GM13976 (cell line): ENCODE measurements around the gene THUMPD3.

ENCODE experiments used
- DNase-seq: peaks from one replicate; pipeline ENCODE4 v3.0.0; 2012; ENCODE audit warnings: low spot score
- in situ Hi-C: fragments of 300-500 bp; cut with MboI; formaldehyde crosslinking; loops from one replicate; pipeline ENCODE4 v1.12.0; 2022; ENCODE audit warnings: low sequenced_read_pairs, mixed read lengths, inconsistent platforms; ENCODE audit not compliant: unreplicated experiment
- TF ChIP-seq, protein P1 (sequence below): IDR thresholded peaks from 2 replicates; pipeline ENCODE4 v1.5.1; 2012; ENCODE audit warnings: borderline replicate concordance, mild to moderate bottlenecking; ENCODE audit not compliant: insufficient read depth; ENCODE audit errors: extremely low read depth, missing control alignments, control extremely low read depth

THUMPD3 gene

DNA sequence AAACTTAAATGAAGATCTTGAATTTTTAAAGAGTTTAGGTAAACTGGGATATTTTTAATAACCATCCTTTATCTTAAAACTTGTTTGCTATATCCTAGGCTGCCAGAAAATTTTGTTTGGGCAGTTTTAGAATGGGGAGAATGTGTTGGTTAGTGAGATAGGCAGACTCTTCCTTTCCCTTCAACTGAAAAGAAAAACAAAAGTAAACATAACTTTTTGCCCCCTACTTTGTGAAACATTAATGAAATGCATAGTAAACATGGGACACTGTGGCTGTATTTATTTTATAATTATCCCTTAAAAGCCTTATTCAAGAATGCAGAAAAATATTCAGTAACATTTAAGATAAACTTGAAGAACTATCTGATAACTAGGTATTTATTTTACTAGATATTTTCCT lies 65.6 kb downstream of the THUMPD3 start:
- TF ChIP-seq, protein P1, sequence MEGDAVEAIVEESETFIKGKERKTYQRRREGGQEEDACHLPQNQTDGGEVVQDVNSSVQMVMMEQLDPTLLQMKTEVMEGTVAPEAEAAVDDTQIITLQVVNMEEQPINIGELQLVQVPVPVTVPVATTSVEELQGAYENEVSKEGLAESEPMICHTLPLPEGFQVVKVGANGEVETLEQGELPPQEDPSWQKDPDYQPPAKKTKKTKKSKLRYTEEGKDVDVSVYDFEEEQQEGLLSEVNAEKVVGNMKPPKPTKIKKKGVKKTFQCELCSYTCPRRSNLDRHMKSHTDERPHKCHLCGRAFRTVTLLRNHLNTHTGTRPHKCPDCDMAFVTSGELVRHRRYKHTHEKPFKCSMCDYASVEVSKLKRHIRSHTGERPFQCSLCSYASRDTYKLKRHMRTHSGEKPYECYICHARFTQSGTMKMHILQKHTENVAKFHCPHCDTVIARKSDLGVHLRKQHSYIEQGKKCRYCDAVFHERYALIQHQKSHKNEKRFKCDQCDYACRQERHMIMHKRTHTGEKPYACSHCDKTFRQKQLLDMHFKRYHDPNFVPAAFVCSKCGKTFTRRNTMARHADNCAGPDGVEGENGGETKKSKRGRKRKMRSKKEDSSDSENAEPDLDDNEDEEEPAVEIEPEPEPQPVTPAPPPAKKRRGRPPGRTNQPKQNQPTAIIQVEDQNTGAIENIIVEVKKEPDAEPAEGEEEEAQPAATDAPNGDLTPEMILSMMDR: no peak
- no peak for DNase-seq
- in situ Hi-C loops: no loop called here

DNA sequence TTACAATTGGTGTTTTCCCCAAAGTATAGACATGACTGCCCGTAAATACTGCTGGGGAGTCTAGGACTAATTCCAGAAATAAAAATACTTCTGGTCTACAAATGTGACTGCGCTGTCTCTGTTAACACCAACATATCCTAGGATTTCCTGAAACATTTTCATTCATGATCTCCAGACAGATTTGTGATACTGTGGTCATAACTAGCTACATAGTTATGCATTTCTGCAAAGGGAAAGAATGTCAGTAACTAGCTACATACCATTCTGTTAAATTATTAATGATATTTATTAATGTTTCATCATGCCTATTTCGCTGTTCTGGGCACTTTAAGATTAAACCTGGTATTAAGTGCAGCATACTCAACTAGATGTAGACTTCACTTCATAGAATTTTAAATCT lies 67.9 kb downstream of the THUMPD3 start:
- in situ Hi-C loops: no loop called here
- TF ChIP-seq, protein P1: no peak
- DNase-seq: no peak

DNA sequence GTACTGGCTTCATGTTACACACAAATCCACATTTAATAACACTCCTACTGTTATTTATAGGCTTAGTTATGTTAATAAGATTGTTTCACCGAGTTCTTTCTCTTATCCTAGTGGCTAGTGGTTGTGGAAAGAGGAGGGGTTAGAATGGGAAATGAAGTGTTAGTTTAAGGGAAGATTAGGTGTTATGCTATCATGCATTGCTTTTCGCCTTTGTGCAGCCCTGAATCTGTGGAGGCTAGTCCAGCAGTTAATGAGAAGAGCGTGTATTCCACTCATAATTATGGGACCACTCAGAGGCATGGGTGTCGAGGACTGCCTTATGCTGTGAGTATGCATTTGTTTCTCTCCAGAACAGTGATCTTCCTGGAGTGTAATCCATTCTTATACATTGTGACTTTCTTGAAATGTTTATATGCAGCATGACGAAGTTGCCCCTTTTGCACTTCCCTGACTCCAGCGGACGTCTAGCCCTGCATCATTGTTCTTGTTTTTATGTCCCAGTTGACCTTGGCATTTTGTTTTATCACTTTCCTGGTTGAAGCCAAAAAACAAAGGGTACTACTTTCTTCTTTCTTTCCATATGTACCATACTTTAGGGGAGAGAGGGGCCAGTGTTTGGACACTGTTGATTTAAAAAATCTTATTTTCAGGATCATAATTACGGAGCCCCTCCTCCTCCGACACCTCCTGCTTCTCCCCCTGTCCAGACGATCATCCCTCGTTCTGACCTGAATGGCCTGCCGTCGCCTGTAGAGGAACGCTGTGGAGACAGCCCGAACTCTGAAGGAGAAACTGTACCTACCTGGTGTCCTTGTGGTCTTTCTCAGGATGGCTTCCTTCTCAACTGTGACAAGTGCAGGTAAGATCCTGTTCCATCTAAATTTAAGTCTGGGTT lies 71.0 kb downstream of the THUMPD3 start:
- DNase-seq: no peak
- TF ChIP-seq, protein P1: no peak
- in situ Hi-C loops: no loop called here

DNA sequence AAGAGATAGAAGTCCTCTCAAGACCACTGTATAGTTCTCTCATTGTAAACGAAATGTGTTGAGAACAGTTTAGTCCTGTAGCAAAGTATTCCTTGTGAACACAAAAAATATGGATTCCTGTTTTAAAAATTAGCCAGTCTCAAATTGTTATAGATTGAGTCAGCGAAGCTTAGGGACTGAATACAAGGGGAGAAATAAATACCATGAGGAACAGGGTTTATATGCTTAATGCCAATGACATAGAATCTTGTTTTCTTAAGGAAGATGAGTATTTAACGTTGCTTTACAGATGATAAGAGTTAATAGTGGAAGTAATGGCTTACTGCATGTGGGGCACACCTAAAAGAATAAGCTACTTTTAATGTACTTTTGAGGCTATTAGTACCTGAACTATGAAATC lies 72.5 kb downstream of the THUMPD3 start:
- no peak for DNase-seq
- TF ChIP-seq, protein P1: no peak
- in situ Hi-C loops: no loop called here
